ENCODE measurements around the gene PCMTD2. TPM values are rescaled to one million over a fixed set of nuclear protein-coding genes. Genes with fewer than 3 reads are reported as not detected.

PCMTD2 gene
- total and polyA plus RNA-seq, 2 experiments from 2014 or later: 33.8 to 76.1 TPM

GRCh38 chr20:64241061-64241460 is 14.5 kb upstream of the PCMTD2 start:
- Histone ChIP-seq H4K20me1 (replicated peaks; ENCODE audit: insufficient read depth) (no peaks in the 10 kb centered on the region), H3K27ac (ENCODE audit: low read depth) (no peak overlapping the region), H3K79me2 (replicated peaks; ENCODE audit: insufficient read depth) (no peaks in the 10 kb centered on the region), H3F3A (replicated peaks; ENCODE audit: low read depth) (no peaks in the 10 kb centered on the region), H3K36me3 (ENCODE audit: insufficient read depth) (no peaks in the 10 kb centered on the region), H2AFZ (no peak overlapping the region), H3K4me3 (no peak overlapping the region), H3K4me1 (ENCODE audit: insufficient read depth) (no peaks in the 10 kb centered on the region), H3K4me2 (no peak overlapping the region), H3K9me2 (ENCODE audit: insufficient read depth) (no peaks in the 10 kb centered on the region), H3K27me3 (ENCODE audit: insufficient read depth) (no peaks in the 10 kb centered on the region)
- Mint-ChIP-seq H3K4me3 (no peak overlapping the region), H3K9me3 (peaks cover 16% of the 10 kb centered on the region), H3K4me1 (no peaks in the 10 kb centered on the region), H3K36me3 (ENCODE audit: low read depth) (peaks cover 8% of the 10 kb centered on the region), H3K27ac (no peak overlapping the region), H3K27me3 (ENCODE audit: insufficient read depth, low read depth, poor library complexity) (peaks cover 14% of the 10 kb centered on the region)
- ATAC-seq: no peak
- TF ChIP-seq JUNB (IDR thresholded peaks at IDR 0.05; ENCODE audit: unreplicated experiment): no peak
- DNase-seq (ENCODE audit: low spot score): no peak

GRCh38 chr20:64242003-64242796 is 13.3 kb upstream of the PCMTD2 start:
- H4K20me1 ChIP-seq (replicated peaks; ENCODE audit: insufficient read depth): no peaks in the 10 kb centered on the region
- Mint-ChIP-seq H3K36me3 (ENCODE audit: low read depth) (no peaks in the 10 kb centered on the region; the same call in 1 of the 3 replicates), H3K27ac (no peak overlapping the region), H3K4me1 (no peaks in the 10 kb centered on the region), H3K9me3 (peaks cover 6% of the 10 kb centered on the region; the same call in 2 of the 3 replicates), H3K4me3 (no peak overlapping the region), H3K27me3 (ENCODE audit: insufficient read depth, low read depth, poor library complexity) (peaks cover 20% of the 10 kb centered on the region)
- no peaks in the 10 kb centered on the region for H3K36me3 ChIP-seq (ENCODE audit: insufficient read depth)
- no peak for DNase-seq (ENCODE audit: low spot score)
- H3F3A ChIP-seq (replicated peaks; ENCODE audit: low read depth): no peaks in the 10 kb centered on the region
- no peaks in the 10 kb centered on the region for H3K27me3 ChIP-seq (ENCODE audit: insufficient read depth)
- no peak overlapping the region for H3K4me3 ChIP-seq
- no peak for ATAC-seq
- H3K4me1 ChIP-seq (ENCODE audit: insufficient read depth): no peaks in the 10 kb centered on the region
- H3K27ac ChIP-seq (ENCODE audit: low read depth): no peak overlapping the region
- H3K4me2 ChIP-seq: no peak overlapping the region
- H3K9me2 ChIP-seq (ENCODE audit: insufficient read depth): no peaks in the 10 kb centered on the region
- no peak overlapping the region for H2AFZ ChIP-seq
- H3K79me2 ChIP-seq (replicated peaks; ENCODE audit: insufficient read depth): no peaks in the 10 kb centered on the region
- TF ChIP-seq EZH2phosphoT487 (IDR thresholded peaks at IDR 0.05; ENCODE audit: unreplicated experiment) (no peak), ZNF462 (CRISPR knock-in tag; IDR thresholded peaks at IDR 0.05) (no peak), POLR2AphosphoS5 (IDR thresholded peaks at IDR 0.05; ENCODE audit: low read depth) (no peak), STAT1 (IDR thresholded peaks at IDR 0.05; ENCODE audit: unreplicated experiment) (no peak), CTCF (conservative IDR thresholded peaks at IDR 0.05; ENCODE audit: low read depth in 2 of 2) (no peak), NANOG (IDR thresholded peaks at IDR 0.05; ENCODE audit: borderline replicate concordance) (no peak), ZNF114 (CRISPR knock-in tag; IDR thresholded peaks at IDR 0.05) (no peak), ZNF331 (CRISPR knock-in tag; IDR thresholded peaks at IDR 0.05; ENCODE audit: low read depth) (no peak), ETS1 (IDR thresholded peaks at IDR 0.05) (no peak), EZH2 (IDR thresholded peaks at IDR 0.05; ENCODE audit: low read depth, unreplicated experiment) (no peak), JUNB (IDR thresholded peaks at IDR 0.05; ENCODE audit: unreplicated experiment) (no peak)
